Fibroblast of peridontal ligament (primary cell): ENCODE data around the gene CHST15.
"Not testable (repeated sequence)": the region's sequence is repeated elsewhere in the genome, so short reads cannot be mapped to it uniquely, and the experiment has no call there.

Experiments
- DNase-seq: peaks from one replicate; pipeline ENCODE4 v3.0.0-alpha.2; 2010; ENCODE audit errors: extremely low read depth

CHST15 gene

GRCh38 chr10:124098575-124098974, 5.2 kb upstream of the CHST15 start:
- DNase-seq, result no peak

- DNase-seq, result no peak
These were observed 4.5 kb upstream of the CHST15 start for GRCh38 chr10:124097883-124098282.

GRCh38 chr10:124096494-124096893, 3.1 kb upstream of the CHST15 start:
- DNase-seq, result no peak

- DNase-seq, result not testable (repeated sequence)
These were observed 2.4 kb upstream of the CHST15 start for GRCh38 chr10:124095801-124096200.

DNA sequence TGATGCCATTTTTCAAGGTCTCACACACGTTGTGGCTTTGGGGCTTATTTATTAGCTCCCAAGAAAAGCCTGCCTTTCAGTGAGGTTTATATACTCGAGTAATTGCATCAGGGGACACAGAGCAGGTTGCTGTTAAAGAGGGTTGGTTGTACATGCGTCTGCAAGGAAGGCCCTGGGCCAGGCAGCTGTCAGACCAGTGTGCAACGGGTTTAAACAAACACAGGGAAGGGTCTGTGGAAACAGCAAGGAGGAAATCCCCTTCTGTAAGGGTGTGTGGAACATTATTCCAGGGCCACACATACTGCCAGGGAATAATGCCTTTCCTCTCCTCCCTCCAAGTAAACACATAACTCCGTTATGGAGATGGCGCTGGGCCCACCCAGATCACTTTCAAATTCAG, 1.7 kb upstream of the CHST15 start:
- DNase-seq, result no peak

DNA sequence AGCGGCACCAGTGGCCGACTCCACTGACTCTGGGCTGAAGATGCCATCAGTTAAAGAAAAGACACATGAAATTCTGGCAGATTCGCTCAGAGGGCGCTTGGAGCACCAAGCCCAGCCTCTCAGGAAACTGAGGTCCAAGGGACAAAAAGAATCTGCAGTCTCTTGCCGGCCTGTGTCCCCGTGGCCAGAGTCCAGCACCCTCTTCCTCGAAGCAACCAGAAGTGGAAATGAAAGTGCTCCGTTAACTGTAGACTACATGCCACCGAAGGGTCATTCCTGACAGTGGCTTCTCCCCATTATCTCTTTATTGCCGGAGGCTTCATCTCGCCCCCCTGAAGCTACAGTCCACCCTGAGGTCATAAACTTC, 1.0 kb upstream of the CHST15 start:
- DNase-seq, result no peak

- DNase-seq, result peak; percentile 19
These were observed 498 bp upstream of the CHST15 start for GRCh38 chr10:124093774-124094418.

- peak; percentile 10 for DNase-seq
These were observed 1.0 kb downstream of the CHST15 start for GRCh38 chr10:124092250-124092859.

- DNase-seq, result no peak
These were observed 1.6 kb downstream of the CHST15 start for GRCh38 chr10:124091646-124092249.

GRCh38 chr10:124090601-124091209, 2.7 kb downstream of the CHST15 start:
- DNase-seq, result no peak

DNA sequence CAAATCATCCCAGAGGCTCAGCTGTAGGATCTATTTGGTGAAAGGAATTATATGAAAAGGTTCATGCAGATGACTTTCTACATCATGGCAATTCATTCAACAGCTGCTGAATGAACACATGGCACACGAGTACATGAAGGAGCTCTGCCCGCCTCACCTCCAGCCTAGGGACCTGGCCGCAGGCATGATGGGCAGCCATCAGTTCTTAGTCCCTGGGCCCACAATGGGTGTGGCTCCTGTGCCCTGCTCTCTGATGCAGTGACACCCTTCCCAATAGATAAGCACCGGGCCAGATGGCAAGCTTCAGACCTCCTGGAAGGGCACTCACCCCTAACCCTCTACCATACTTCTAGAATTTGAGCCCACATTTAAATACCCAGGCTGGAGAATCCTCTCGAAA, 3.5 kb downstream of the CHST15 start:
- DNase-seq, result no peak

DNA sequence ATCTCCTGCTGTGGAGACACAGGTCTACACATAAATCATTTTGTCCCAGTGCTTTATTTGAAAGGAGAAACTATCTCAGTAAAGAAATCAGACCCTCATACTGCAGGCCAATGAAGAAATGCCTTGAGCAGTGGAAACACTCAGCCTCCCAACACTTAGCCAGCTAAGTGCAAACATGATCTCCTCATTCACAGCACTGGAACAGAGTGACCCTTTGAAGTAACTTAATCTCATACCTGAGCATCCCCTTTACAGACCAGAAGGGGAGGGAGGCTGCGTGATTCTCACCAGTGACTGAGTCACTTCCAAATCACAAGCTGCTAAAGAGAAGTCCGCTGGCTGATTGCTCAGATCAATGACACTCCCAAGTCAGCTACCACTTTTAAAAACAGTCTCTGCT, 4.5 kb downstream of the CHST15 start:
- DNase-seq, result no peak

- no peak for DNase-seq
These were observed 5.4 kb downstream of the CHST15 start for GRCh38 chr10:124087672-124088634.

DNA sequence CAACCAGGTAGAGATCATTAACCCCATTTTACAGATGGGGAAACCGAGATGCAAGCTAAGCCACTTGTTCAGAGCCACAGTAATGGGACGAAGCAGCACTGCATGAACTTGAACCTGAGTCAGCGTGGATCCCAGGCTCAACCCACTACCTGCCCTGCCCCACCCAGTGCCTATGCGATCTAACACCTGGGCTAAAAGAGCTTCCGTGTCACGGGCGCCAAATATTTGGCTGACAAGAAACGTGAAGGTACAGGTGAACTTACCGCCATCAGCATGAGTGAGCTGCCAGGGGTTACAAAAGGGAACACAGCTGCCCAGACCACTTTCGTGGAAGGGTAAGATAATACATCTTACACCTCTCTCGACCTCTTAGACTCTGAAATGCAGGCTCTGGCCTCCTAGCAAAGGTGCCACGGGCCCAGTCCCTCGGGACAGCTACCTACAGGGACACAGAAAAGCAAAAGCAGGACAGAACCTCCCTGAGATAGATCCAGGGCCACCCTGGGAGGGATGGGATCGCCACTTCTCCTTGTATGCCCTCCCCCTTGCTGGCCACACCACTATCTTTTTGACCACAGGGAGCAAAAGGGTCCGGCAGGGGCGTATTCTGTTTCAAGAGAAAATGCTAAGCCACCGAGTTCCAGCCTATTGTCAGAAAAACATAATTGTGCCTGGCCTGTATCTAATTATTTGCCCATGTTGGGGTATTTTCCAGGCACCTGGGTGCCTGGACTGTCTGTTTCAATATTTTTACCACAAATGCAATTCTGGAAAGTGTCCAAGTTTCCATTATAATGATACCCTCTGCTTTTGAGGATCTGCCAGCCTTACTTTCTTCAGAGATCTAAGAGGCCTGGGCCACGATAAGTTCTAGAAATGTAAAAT, 6.4 kb downstream of the CHST15 start:
- DNase-seq, result no peak

DNA sequence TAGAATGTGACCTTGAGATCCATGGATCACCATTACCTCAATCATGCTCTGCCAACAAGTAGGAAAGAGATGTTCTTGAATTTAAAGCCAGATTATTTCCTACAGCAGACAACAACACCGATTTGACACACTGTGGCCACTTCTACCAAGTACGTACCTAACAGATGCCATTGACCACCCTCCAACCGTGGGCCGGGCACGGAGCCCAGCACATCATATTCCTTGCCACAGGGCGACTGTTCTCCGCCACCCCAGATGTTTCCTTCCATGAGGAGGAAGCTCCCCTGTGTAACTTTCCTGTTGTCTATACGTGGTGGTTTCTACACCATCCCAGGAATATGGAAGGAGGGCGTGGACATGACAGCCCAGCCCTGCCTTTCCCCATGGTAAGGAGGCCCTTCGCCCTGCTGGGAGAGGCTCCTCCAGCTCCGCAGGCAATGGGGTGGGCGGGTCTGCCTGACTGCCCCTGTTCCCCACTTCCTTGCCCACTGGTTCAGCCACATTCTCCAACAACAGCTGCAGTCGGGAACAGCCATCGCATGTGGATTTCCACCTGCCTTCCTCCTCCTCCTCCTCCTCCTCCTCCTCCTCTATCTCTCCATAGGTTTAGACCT, 7.2 kb downstream of the CHST15 start:
- DNase-seq, result no peak

- no peak for DNase-seq
These were observed 7.7 kb downstream of the CHST15 start for GRCh38 chr10:124085680-124086079.

DNA sequence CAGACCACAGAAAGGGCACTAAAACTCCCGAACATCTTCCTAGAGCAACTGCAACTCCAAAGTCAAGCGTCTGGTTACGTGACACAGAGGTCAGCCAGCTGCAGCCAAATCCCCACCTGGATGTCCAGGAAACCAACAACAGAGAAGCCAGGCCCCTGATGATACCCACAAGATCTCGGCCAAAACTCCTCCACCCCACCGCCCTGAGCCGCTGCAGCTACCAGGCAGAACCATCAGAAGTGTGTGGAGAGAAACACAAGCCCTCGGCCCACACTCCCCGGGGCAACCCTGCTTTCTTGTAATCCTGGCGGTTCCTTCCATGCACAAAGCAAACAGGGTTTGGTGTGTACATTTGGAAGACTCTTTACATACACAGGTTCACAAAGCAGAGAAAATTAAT, 8.7 kb downstream of the CHST15 start:
- no peak for DNase-seq

GRCh38 chr10:124083740-124084397, 9.5 kb downstream of the CHST15 start:
- DNase-seq, result no peak

GRCh38 chr10:124083047-124083739, 10.2 kb downstream of the CHST15 start:
- no peak for DNase-seq
